K562 (cell line): ENCODE measurements around the gene DAP. TPM values are rescaled to one million over a fixed set of nuclear protein-coding genes. Genes with fewer than 3 reads are reported as not detected.

Experiments
- BRD4 ChIP-seq: fragments of 200-600 bp; sonication (generic); IDR thresholded peaks from 2 replicates; pipeline ENCODE4 v1.6.1; 2017; ENCODE audit warnings: inconsistent platforms
- CBX1 ChIP-seq: sonication (generic); IDR thresholded peaks from 2 replicates; pipeline ENCODE4 v1.6.1; 2016; ENCODE audit warnings: antibody characterized with exemption, low read depth, mild to moderate bottlenecking
- CREM ChIP-seq: IDR thresholded peaks from 2 replicates; pipeline ENCODE4 v1.6.1; 2014; ENCODE audit warnings: antibody characterized with exemption, low read depth
- DLX4 ChIP-seq: fragments of 250-450 bp; sonication (Bioruptor Pico); IDR thresholded peaks from 2 replicates; pipeline ENCODE4 v1.6.1; 2021; ENCODE audit warnings: mild to moderate bottlenecking
- EGR1 ChIP-seq: fragments of 450-650 bp; conservative IDR thresholded peaks from 2 replicates; pipeline ENCODE4 v1.6.1; 2017; ENCODE audit warnings: mild to moderate bottlenecking
- EP400 ChIP-seq: fragments of 450-650 bp; IDR thresholded peaks from 2 replicates; pipeline ENCODE4 v1.6.1; 2017; ENCODE audit warnings: antibody characterized with exemption, mild to moderate bottlenecking, moderate library complexity
- FOSL1 ChIP-seq: fragments of 200-800 bp; sonication (Bioruptor generic); conservative IDR thresholded peaks from 2 replicates; pipeline ENCODE4 v1.6.1; 2016; ENCODE audit warnings: missing genetic modification characterization, missing compliant biosample characterization
- GATAD2B ChIP-seq: fragments of 450-650 bp; IDR thresholded peaks from 2 replicates; pipeline ENCODE4 v1.6.1; 2017; ENCODE audit warnings: mild to moderate bottlenecking, borderline replicate concordance
- MEF2A ChIP-seq: IDR thresholded peaks from 2 replicates; pipeline ENCODE4 v1.6.1; 2011; ENCODE audit warnings: low read depth, mild to moderate bottlenecking, low read length, moderate library complexity; ENCODE audit not compliant: control insufficient read depth
- MYC ChIP-seq, 2 experiments: fragments of 250-450 bp in 1 of 2; sonication (Bioruptor Pico) in 1 of 2; IDR thresholded peaks; 2 replicates each; pipeline versions ENCODE4 v1.5.1 to v1.6.1; 2012 to 2021; ENCODE audit warnings: low read depth in 2 of 2, borderline replicate concordance in 1 of 2, improper control_type of control experiment in 1 of 2, low read length in 1 of 2, mild to moderate bottlenecking in 1 of 2, moderate library complexity in 1 of 2
- NFIC ChIP-seq: fragments of 450-650 bp; IDR thresholded peaks from 2 replicates; pipeline ENCODE4 v1.6.1; 2017; ENCODE audit warnings: mild to moderate bottlenecking, inconsistent platforms
- POLR2B ChIP-seq: fragments of 450-650 bp; IDR thresholded peaks from 2 replicates; pipeline ENCODE4 v1.6.1; 2018; ENCODE audit warnings: low read depth; ENCODE audit not compliant: partially characterized antibody
- POLR2H ChIP-seq: IDR thresholded peaks from 2 replicates; pipeline ENCODE4 v1.6.1; 2016; ENCODE audit warnings: missing genetic modification characterization, low read depth, mild to moderate bottlenecking, control low read depth, missing compliant biosample characterization, moderate library complexity
- RB1 ChIP-seq: fragments of 450-650 bp; IDR thresholded peaks from 2 replicates; pipeline ENCODE4 v1.6.1; 2017; ENCODE audit warnings: low read depth, mild to moderate bottlenecking
- TBP ChIP-seq: optimal IDR thresholded peaks from 2 replicates; pipeline ENCODE3; 2011; ENCODE audit warnings: low read depth, low read length, improper control_type of control experiment
- THAP12 ChIP-seq: fragments of 250-450 bp; sonication (Bioruptor Pico); IDR thresholded peaks from 2 replicates; pipeline ENCODE4 v1.9.0; 2021; ENCODE audit warnings: mild to moderate bottlenecking, inconsistent platforms
- YY1 ChIP-seq, 3 experiments: IDR thresholded peaks; 2 replicates each; pipeline ENCODE4 v1.6.1; 2011; ENCODE audit warnings: low read length in 2 of 3, mild to moderate bottlenecking in 2 of 3, moderate library complexity in 2 of 3, borderline replicate concordance in 1 of 3, control low read depth in 1 of 3, low read depth in 1 of 3; ENCODE audit not compliant: insufficient read depth in 3 of 3, insufficient replicate concordance in 2 of 3, control insufficient read depth in 1 of 3, insufficient read length in 1 of 3; ENCODE audit errors: extremely low read depth in 1 of 3
- ZNF143 ChIP-seq: sonication (generic); formaldehyde crosslinking; IDR thresholded peaks from 2 replicates; pipeline ENCODE4 v1.9.0; 2022; ENCODE audit warnings: mild to moderate bottlenecking, missing genetic modification reagents
- ZNF584 ChIP-seq: fragments of 200-800 bp; sonication (Bioruptor generic); IDR thresholded peaks from 2 replicates; pipeline ENCODE4 v1.6.1; 2016; ENCODE audit warnings: low read depth, mild to moderate bottlenecking, missing genetic modification characterization, missing compliant biosample characterization
- polyA plus RNA-seq, 8 experiments: library from polyadenylated mRNA; depleted of rRNA in 4 of 8; stranded (reverse) in 5 of 8; unstranded in 3 of 8; fragments of >200 nt; fragmentation: Nextera tagmentation in 2 of 8; fragmentation: Illumina TruSeq in 1 of 8; extraction: Ambion mirVana in 2 of 8; extraction: Trizol in 1 of 8; gene quantifications; 2 replicates each; pipeline versions ENCODE4 v1.2.1 to v1.2.3, GENCODE V29; 2011 to 2014; ENCODE audit warnings: inconsistent platforms in 1 of 8, missing spikeins in 1 of 8
- total RNA-seq, 7 experiments: library from RNA; depleted of rRNA in 6 of 7; stranded (reverse); fragments of >200 nt in 6 of 7; fragmentation: Illumina TruSeq in 2 of 7; extraction: Trizol in 2 of 7; gene quantifications; 2 replicates each; pipeline versions ENCODE4 v1.2.1 to v1.2.3, GENCODE V29; 2011 to 2021; ENCODE audit warnings: low replicate concordance in 1 of 7
- TF ChIP-seq, protein P1 (sequence below): sonication (generic); formaldehyde crosslinking; IDR thresholded peaks from 2 replicates; pipeline ENCODE4 v1.8.1; 2023; ENCODE audit warnings: mild to moderate bottlenecking, missing genetic modification reagents
- TF ChIP-seq, protein P2 (sequence below): fragments of 250-450 bp; sonication (Bioruptor Pico); IDR thresholded peaks from 2 replicates; pipeline ENCODE4 v1.4.0; 2020

The DAP gene
- total and polyA plus RNA-seq, 9 of the 15 experiments (the other 6 are each of a cell fraction or from before 2014, with no cell fraction given), result 14.1 to 151 (median 34.5) TPM

DNA sequence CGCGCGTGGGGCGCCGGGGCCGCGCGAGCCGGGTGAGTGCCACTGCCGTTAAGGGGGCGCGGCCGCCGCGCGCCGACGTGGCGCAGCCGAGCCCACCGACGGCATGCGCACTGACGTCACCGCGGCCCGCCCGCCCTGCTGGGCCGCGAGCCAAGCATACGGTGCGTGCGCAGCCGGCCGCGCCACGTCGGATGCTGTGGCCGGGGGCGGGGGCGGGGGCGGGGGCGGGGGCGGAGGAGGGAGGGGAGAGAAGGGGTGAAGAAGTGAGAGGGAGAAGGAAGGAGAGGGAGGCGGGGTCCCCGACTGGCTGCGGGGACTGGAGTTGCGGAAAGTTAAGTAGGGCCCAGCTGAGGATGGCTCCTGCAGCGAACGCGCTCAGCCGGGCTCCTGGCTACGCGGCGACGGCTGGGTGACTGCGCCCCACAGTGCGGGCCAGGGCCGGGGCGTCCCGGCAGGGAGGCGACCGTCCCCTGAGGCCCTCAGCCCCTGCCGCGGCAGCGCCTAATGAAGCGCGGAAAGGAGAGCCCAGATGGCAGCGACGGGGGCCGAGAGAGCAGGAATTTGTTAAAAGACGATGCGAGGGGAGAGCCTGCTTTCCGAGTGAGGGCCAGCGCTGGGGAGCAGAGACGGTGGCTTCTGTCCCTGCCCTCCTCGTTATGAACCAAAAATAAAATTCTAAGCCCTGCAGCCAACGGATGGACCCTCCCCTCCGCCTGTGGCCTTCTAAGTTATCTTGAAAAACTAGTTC is at the start of gene DAP (continued):
- TF ChIP-seq YY1 (IDR thresholded peaks at IDR 0.05; ENCODE audit: borderline replicate concordance in 1 of 3, control insufficient read depth in 1 of 3, extremely low read depth in 1 of 3, insufficient read depth in 3 of 3, insufficient read length in 1 of 3, insufficient replicate concordance in 2 of 3, low read depth in 1 of 3, low read length in 2 of 3), result peak in 2 of 3 experiments; percentile 35 to 37
- peak; percentile 39 for TF ChIP-seq RB1
- TF ChIP-seq BRD4, result 0 out of 2 replicates have a peak, but pooled peaks have one; percentile 65
- TF ChIP-seq MYC (IDR thresholded peaks at IDR 0.05; ENCODE audit: low read depth, low read length), result peak; percentile 55
- no peak for TF ChIP-seq MYC (CRISPR knock-in tag; IDR thresholded peaks at IDR 0.05; ENCODE audit: borderline replicate concordance, low read depth)
- TF ChIP-seq NFIC, result peak; percentile 65; the same call in 1 of the 2 replicates
- 0 out of 2 replicates have a peak, but pooled peaks have one; percentile 23 for TF ChIP-seq ZNF584 (CRISPR knock-in tag)
- TF ChIP-seq, protein P1, sequence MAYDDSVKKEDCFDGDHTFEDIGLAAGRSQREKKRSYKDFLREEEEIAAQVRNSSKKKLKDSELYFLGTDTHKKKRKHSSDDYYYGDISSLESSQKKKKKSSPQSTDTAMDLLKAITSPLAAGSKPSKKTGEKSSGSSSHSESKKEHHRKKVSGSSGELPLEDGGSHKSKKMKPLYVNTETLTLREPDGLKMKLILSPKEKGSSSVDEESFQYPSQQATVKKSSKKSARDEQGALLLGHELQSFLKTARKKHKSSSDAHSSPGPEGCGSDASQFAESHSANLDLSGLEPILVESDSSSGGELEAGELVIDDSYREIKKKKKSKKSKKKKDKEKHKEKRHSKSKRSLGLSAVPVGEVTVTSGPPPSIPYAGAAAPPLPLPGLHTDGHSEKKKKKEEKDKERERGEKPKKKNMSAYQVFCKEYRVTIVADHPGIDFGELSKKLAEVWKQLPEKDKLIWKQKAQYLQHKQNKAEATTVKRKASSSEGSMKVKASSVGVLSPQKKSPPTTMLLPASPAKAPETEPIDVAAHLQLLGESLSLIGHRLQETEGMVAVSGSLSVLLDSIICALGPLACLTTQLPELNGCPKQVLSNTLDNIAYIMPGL (CRISPR knock-in tag), result no peak
- peak; percentile 34 for TF ChIP-seq TBP
- TF ChIP-seq ZNF143 (CRISPR knock-in tag), result 0 out of 2 replicates have a peak, but pooled peaks have one; percentile 26
- TF ChIP-seq CREM, result peak; percentile 91
- TF ChIP-seq POLR2B, result peak; percentile 68
- 0 out of 2 replicates have a peak, but pooled peaks have one; percentile 7 for TF ChIP-seq GATAD2B
- TF ChIP-seq EGR1, result peak; percentile 82
- peak; percentile 64; the same call in 1 of the 2 replicates for TF ChIP-seq THAP12 (CRISPR knock-in tag)
- TF ChIP-seq MEF2A, result peak; percentile 23; the same call in 1 of the 2 replicates
- peak; percentile 40; the same call in 1 of the 2 replicates for TF ChIP-seq EP400
- TF ChIP-seq DLX4 (CRISPR knock-in tag), result no peak
- TF ChIP-seq CBX1, result peak; percentile 66; the same call in 1 of the 2 replicates
- 0 out of 2 replicates have a peak, but pooled peaks have one; percentile 8 for TF ChIP-seq FOSL1 (tag)
- TF ChIP-seq, protein P2, sequence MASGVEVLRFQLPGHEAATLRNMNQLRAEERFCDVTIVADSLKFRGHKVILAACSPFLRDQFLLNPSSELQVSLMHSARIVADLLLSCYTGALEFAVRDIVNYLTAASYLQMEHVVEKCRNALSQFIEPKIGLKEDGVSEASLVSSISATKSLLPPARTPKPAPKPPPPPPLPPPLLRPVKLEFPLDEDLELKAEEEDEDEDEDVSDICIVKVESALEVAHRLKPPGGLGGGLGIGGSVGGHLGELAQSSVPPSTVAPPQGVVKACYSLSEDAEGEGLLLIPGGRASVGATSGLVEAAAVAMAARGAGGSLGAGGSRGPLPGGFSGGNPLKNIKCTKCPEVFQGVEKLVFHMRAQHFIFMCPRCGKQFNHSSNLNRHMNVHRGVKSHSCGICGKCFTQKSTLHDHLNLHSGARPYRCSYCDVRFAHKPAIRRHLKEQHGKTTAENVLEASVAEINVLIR (CRISPR knock-in tag), result peak; percentile 70; the same call in 1 of the 2 replicates
- TF ChIP-seq POLR2H (tag), result peak; percentile 81; the same call in 1 of the 2 replicates
